Activated CD4-positive, alpha-beta T cell treated with anti-CD3 and anti-CD28 coated beads, Interleukin-2, amount 50 U/mL, for 16 hours (primary cell): Measurements from ENCODE around the gene PLCL1.
A peak's percentile ranks its signal among the peaks of the same experiment; 100 is the strongest.

Experiments
- DNase-seq: peaks from one replicate; pipeline ENCODE4 v3.0.0-alpha.2; 2020

The PLCL1 gene

GRCh38 chr2:197858607-197859140, 54.3 kb downstream of the PLCL1 start:
- no peak for DNase-seq

GRCh38 chr2:197862246-197862955, 58.0 kb downstream of the PLCL1 start:
- DNase-seq: no peak

- no peak for DNase-seq
Measured at GRCh38 chr2:197863744-197864143, 59.4 kb downstream of the PLCL1 start.

- no peak for DNase-seq
Measured at GRCh38 chr2:197866455-197866854, 62.1 kb downstream of the PLCL1 start.

- no peak for DNase-seq
Measured at GRCh38 chr2:197867033-197867432, 62.6 kb downstream of the PLCL1 start.

- DNase-seq: no peak
Measured at GRCh38 chr2:197867624-197868023, 63.2 kb downstream of the PLCL1 start.

GRCh38 chr2:197868206-197868605, 63.8 kb downstream of the PLCL1 start:
- DNase-seq: no peak

- DNase-seq: no peak
Measured at GRCh38 chr2:197869041-197869440, 64.6 kb downstream of the PLCL1 start.

- peak; percentile 43 for DNase-seq
Measured at GRCh38 chr2:197869501-197870111, 65.2 kb downstream of the PLCL1 start.

GRCh38 chr2:197870137-197870536, 65.7 kb downstream of the PLCL1 start:
- no peak for DNase-seq

GRCh38 chr2:197871780-197872456, 67.5 kb downstream of the PLCL1 start:
- DNase-seq: no peak

- DNase-seq: no peak
Measured at GRCh38 chr2:197873293-197873701, 68.9 kb downstream of the PLCL1 start.

- DNase-seq: no peak
Measured at GRCh38 chr2:197875763-197876162, 71.4 kb downstream of the PLCL1 start.

- DNase-seq: no peak
Measured at GRCh38 chr2:197876524-197876923, 72.1 kb downstream of the PLCL1 start.

- DNase-seq: no peak
Measured at GRCh38 chr2:197877038-197877437, 72.6 kb downstream of the PLCL1 start.

GRCh38 chr2:197878792-197879191, 74.4 kb downstream of the PLCL1 start:
- DNase-seq: no peak

GRCh38 chr2:197879812-197880408, 75.5 kb downstream of the PLCL1 start:
- no peak for DNase-seq

- no peak for DNase-seq
Measured at GRCh38 chr2:197883354-197884032, 79.1 kb downstream of the PLCL1 start.

- DNase-seq: no peak
Measured at GRCh38 chr2:197884252-197884651, 79.9 kb downstream of the PLCL1 start.

GRCh38 chr2:197885126-197885525, 80.7 kb downstream of the PLCL1 start:
- no peak for DNase-seq

- DNase-seq: no peak
Measured at GRCh38 chr2:197885587-197885986, 81.2 kb downstream of the PLCL1 start.

GRCh38 chr2:197888321-197888720, 83.9 kb downstream of the PLCL1 start:
- no peak for DNase-seq

- DNase-seq: peak; percentile 73
Measured at GRCh38 chr2:197889041-197889440, 84.6 kb downstream of the PLCL1 start.
